ENCODE measurements around the gene ABCA13. TPM values are rescaled to one million over a fixed set of nuclear protein-coding genes. Genes with fewer than 3 reads are reported as not detected.

Gene ABCA13
- total RNA-seq, 1 donor from 2014 or later, result not detected

GRCh38 chr7:48298779-48299178, 127.5 kb downstream of the ABCA13 start:
- Mint-ChIP-seq H3K27me3 (ENCODE audit: insufficient read depth, low read depth) (no peaks in the 10 kb centered on the region), H3K36me3 (no peaks in the 10 kb centered on the region), H3K9me3 (peaks cover 5% of the 10 kb centered on the region), H3K27ac (no peak overlapping the region), H3K4me1 (peaks cover 2% of the 10 kb centered on the region), H3K4me3 (no peak overlapping the region)
- H3K36me3 ChIP-seq, result no peaks in the 10 kb centered on the region
- H3K27ac ChIP-seq, result no peak overlapping the region
- no peaks in the 10 kb centered on the region for H3F3A ChIP-seq (ENCODE audit: low read depth)
- H3K79me2 ChIP-seq (ENCODE audit: low read depth), result no peaks in the 10 kb centered on the region
- no peaks in the 10 kb centered on the region for H3K9me3 ChIP-seq (ENCODE audit: low read depth)
- H3K4me1 ChIP-seq, result no peaks in the 10 kb centered on the region
- H4K20me1 ChIP-seq (ENCODE audit: low read depth), result no peaks in the 10 kb centered on the region
- no peak overlapping the region for H3K4me2 ChIP-seq
- H3K27me3 ChIP-seq, result no peaks in the 10 kb centered on the region
- no peak overlapping the region for H3K9ac ChIP-seq
- no peak for TF ChIP-seq CTCF (IDR thresholded peaks at IDR 0.05)
- no peak for TF ChIP-seq EZH2 (IDR thresholded peaks at IDR 0.05)
- no peak for TF ChIP-seq EZH2phosphoT487 (IDR thresholded peaks at IDR 0.05)
- no peak overlapping the region for H3K4me3 ChIP-seq
- H2AFZ ChIP-seq (replicated peaks), result no peak overlapping the region
- no peak for DNase-seq (ENCODE audit: low spot score)

GRCh38 chr7:48299580-48300169, 128.4 kb downstream of the ABCA13 start:
- H3K9ac ChIP-seq, result no peak overlapping the region

GRCh38 chr7:48300301-48300700, 129.0 kb downstream of the ABCA13 start:
- H3K9me3 Mint-ChIP-seq, result peaks cover 5% of the 10 kb centered on the region
- no peaks in the 10 kb centered on the region for H3K4me1 ChIP-seq
- H3K9ac ChIP-seq, result no peak overlapping the region
- H3K79me2 ChIP-seq (ENCODE audit: low read depth), result no peaks in the 10 kb centered on the region
- no peak overlapping the region for H3K27ac ChIP-seq
- no peaks in the 10 kb centered on the region for H3F3A ChIP-seq (ENCODE audit: low read depth)
- H3K27me3 ChIP-seq, result no peaks in the 10 kb centered on the region
- H3K27ac Mint-ChIP-seq, result no peak overlapping the region
- no peaks in the 10 kb centered on the region for H4K20me1 ChIP-seq (ENCODE audit: low read depth)
- TF ChIP-seq CTCF (IDR thresholded peaks at IDR 0.05), result no peak
- no peak overlapping the region for H3K4me2 ChIP-seq
- H3K4me1 Mint-ChIP-seq, result peaks cover 2% of the 10 kb centered on the region
- H3K4me3 Mint-ChIP-seq, result no peak overlapping the region
- H2AFZ ChIP-seq (replicated peaks), result no peak overlapping the region
- H3K36me3 Mint-ChIP-seq, result no peaks in the 10 kb centered on the region
- no peaks in the 10 kb centered on the region for H3K27me3 Mint-ChIP-seq (ENCODE audit: insufficient read depth, low read depth)
- H3K36me3 ChIP-seq, result no peaks in the 10 kb centered on the region
- H3K9me3 ChIP-seq (ENCODE audit: low read depth), result no peaks in the 10 kb centered on the region
- no peak overlapping the region for H3K4me3 ChIP-seq
- DNase-seq (ENCODE audit: low spot score), result no peak

More at GRCh38 chr7:48299580-48300169, 128.4 kb downstream of the ABCA13 start:
- Histone ChIP-seq H3K27me3 (no peaks in the 10 kb centered on the region), H3K4me3 (no peak overlapping the region), H3K4me2 (no peak overlapping the region), H3K9me3 (ENCODE audit: low read depth) (no peaks in the 10 kb centered on the region), H2AFZ (replicated peaks) (no peak overlapping the region), H3K36me3 (no peaks in the 10 kb centered on the region), H3K79me2 (ENCODE audit: low read depth) (no peaks in the 10 kb centered on the region), H3F3A (ENCODE audit: low read depth) (no peaks in the 10 kb centered on the region), H3K4me1 (no peaks in the 10 kb centered on the region), H4K20me1 (ENCODE audit: low read depth) (no peaks in the 10 kb centered on the region), H3K27ac (no peak overlapping the region)
- no peak for TF ChIP-seq EZH2phosphoT487 (IDR thresholded peaks at IDR 0.05)
- TF ChIP-seq CTCF (IDR thresholded peaks at IDR 0.05), result peak; percentile 85
- no peak for TF ChIP-seq EZH2 (IDR thresholded peaks at IDR 0.05)
- Mint-ChIP-seq H3K4me1 (peaks cover 2% of the 10 kb centered on the region), H3K27ac (no peak overlapping the region), H3K9me3 (peaks cover 5% of the 10 kb centered on the region), H3K27me3 (ENCODE audit: insufficient read depth, low read depth) (no peaks in the 10 kb centered on the region), H3K4me3 (no peak overlapping the region), H3K36me3 (no peaks in the 10 kb centered on the region)
- DNase-seq (ENCODE audit: low spot score), result peak; percentile 77

Data from neural progenitor cell (in vitro differentiated cells).